M059J (cell line): Measurements from ENCODE around the gene GBP5. TPM values are rescaled to one million over a fixed set of nuclear protein-coding genes. Genes with fewer than 3 reads are reported as not detected.

Experiments used
- DNase-seq: peaks from one replicate; pipeline ENCODE4 v3.0.0-alpha.2; 2012; ENCODE audit warnings: low read depth
- total RNA-seq: library from RNA; depleted of rRNA; stranded (reverse); fragments of >200 nt; shearing (Covaris generic); gene quantifications from 2 replicates; pipeline ENCODE4 v1.2.3, GENCODE V29; 2014; rRNA removed

GBP5 gene, protein sequence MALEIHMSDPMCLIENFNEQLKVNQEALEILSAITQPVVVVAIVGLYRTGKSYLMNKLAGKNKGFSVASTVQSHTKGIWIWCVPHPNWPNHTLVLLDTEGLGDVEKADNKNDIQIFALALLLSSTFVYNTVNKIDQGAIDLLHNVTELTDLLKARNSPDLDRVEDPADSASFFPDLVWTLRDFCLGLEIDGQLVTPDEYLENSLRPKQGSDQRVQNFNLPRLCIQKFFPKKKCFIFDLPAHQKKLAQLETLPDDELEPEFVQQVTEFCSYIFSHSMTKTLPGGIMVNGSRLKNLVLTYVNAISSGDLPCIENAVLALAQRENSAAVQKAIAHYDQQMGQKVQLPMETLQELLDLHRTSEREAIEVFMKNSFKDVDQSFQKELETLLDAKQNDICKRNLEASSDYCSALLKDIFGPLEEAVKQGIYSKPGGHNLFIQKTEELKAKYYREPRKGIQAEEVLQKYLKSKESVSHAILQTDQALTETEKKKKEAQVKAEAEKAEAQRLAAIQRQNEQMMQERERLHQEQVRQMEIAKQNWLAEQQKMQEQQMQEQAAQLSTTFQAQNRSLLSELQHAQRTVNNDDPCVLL
- total RNA-seq = 4.8 and 11.4 TPM in 2 replicates

DNA sequence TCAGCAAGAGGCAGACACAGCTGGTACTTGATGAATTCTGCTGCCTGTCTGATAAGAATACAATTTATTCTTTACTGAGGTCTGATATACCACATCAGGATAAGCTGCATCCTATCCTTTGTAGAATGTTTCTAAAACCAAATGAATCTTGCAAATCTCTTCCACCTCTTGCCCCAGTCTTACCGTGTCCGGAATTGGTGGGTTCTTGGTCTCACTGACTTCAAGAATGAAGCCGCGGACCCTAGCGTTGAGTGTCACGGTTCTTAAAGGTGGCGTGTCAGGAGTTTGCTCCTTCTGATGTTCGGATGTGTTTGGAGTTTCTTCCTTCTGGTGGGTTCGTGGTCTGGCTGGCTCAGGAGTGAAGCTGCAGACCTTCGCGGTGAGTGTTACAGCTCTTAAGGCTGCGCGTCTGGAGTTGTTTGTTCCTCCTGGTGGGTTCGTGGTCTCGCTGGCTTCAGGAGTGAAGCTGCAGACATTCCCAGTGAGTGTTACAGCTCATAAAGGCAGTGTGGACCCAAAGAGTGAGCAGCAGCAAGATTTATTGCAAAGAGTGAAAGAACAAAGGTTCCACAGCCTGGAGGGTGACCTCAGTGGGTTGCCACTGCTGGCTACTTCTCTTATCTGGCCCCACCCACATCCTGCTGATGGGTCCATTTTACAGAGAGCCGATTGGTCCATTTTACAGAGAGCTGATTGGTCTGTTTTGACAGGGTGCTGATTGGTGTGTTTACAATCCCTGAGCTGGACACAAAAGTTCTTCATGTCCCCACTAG, at the start of gene GBP5:
TSS of gene GBP5 (minus strand) at position 592 of the 773 bp plus-strand sequence. CDS start 3,305 bp downstream, outside the sequence.
- peak; percentile 35 for DNase-seq

DNA sequence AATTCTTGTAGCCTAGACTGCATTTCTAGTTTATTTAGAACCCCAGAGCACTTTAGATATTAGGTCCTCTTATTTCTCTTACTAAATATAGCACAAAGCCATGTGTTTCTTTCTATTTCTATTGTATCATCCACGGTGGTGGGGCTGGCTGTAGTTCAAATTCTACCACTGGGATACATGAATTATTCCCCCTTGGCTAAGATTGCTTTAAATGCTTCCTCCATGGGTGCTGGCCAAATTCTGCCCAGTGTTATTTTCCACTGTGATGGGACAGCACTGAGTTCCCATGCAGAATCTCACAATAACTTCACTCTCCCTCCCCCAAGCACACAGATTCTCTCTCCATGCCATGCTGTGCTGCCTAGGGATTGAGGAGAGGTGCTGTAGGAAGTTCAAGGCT, 49.7 kb upstream of the GBP5 start:
- DNase-seq = no peak

DNA sequence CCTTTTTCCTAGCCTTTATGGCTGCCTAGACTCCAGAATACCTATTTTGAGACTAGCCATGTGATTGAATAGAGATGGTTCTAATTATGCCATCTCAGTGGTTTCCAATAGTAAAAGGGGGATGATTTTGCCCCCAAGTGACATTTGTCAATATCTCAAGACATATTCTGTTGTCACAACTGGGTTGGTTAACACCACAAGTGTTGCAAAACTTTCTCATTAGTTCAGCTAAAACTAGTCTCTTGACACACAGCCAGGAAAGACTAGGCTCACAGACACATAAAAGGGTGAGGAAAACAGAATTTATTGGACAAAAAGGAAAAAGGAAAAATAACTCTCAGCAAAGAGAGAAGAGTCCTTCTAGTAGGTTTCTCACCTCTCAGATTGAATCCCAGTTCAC, 39.9 kb upstream of the GBP5 start:
- peak; percentile 18 for DNase-seq

DNA sequence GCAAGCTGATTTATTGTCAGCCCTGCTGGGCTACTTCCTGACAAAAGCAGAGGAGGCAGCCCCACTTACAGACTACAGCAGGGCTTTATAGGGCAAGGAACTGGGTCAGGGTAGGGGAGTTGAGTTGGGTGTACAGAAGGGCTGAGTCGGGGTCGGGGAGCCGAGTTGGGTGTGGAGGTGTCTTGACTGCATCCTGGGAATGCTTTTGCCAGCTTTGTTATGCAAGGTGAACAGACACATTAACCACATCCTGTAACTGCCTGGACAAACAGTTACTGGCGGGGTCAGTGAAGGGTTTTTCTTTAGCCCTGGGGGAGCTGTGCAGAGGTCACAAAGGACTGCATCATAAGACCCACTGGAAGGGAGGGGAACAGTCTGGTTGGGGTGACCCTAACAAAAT, 39.1 kb upstream of the GBP5 start:
- DNase-seq = peak; percentile 80

DNA sequence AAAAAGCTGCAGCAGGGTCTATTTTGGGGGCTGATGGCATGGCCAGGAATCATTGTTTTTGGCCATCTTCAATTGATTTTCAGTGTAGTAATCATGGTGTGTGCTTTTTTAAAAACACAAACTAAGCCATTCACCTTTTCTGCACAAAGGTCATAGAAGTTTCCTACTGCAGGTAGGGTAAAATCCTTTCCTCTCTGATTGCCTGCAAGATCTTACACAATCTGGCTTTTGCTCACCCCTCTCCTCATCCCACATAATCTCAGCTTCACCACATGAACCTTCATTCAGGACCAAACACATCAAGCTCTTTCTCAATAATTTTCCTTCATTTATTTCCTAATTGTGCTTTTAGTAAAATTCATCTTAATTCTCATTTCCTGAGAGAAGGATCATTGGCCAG, 38.3 kb upstream of the GBP5 start:
- DNase-seq = peak; percentile 12

DNA sequence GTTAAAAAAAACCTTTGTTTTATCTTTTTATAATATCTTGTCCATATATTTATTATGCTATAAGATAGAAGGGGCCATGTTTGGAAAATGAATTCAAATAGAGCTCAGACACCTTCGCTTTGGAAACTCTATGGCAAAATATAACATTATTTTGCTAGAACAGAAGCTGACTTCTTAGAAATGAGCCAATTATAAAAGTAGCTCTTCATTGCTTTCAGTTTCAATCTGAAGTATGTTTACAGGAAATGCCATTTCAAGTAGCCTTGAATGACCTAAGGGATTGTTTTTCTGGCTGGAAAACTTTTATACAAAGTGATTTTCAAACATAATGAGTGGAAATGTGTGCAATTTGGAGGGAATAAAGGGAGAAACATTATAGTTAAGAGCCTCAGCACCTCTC, 37.8 kb upstream of the GBP5 start:
- DNase-seq = peak; percentile 63

DNA sequence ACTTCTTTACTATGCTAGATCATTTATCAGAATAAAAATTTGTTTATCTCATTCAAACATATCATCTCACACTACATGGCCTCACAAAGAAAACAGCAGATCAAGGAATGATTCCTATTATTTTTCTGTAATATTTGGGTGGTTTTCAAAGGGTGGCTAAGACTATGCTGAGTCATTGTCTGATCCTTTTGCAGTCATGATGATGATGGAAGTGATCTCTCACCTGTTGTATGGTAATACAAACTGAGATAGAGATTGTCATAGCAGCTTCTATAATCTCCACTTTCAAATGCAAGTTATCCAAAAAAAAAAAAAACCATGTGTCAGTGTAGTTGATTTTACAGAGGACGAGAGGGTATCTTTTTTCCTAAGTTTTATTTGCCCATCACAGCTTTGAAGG, 37.2 kb upstream of the GBP5 start:
- peak; percentile 13 for DNase-seq

DNA sequence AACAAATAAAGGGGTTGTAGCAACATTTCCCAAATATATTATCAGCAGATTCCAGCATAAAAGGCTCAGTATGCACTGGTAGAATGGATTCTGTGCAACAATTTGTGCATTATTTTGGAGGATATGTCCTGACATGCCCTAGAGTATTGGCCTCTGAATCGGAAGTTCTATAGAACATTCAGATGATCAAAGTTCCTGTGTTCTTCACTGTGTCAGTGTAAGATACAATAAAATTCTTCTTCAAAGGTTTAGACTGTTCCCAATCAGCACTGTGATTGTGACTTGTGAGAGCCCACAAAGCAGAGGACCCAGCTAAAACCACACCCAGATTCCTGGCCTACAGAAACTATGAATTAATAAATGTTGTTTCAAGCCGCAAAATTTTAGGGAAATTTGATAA, 33.6 kb upstream of the GBP5 start:
- no peak for DNase-seq

DNA sequence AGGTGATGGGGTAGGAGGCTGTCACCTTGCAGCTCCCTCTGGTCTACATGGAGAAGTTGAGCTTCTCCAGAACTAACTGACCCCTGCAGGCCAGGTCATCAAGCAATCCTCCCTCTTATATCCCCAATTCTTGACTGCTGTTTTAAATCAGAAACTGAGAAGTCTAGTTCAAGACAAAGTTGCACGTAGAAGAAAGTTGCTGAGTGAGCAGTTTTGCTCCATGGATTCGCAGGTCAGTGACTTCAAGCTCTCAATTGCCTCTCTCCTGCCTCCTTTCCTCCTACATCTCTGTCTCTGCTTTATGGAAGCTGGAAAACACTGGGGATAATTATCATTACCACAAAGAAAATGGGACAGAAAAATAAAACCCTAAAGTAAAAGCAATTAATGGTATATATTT, 32.8 kb upstream of the GBP5 start:
- DNase-seq = no peak

DNA sequence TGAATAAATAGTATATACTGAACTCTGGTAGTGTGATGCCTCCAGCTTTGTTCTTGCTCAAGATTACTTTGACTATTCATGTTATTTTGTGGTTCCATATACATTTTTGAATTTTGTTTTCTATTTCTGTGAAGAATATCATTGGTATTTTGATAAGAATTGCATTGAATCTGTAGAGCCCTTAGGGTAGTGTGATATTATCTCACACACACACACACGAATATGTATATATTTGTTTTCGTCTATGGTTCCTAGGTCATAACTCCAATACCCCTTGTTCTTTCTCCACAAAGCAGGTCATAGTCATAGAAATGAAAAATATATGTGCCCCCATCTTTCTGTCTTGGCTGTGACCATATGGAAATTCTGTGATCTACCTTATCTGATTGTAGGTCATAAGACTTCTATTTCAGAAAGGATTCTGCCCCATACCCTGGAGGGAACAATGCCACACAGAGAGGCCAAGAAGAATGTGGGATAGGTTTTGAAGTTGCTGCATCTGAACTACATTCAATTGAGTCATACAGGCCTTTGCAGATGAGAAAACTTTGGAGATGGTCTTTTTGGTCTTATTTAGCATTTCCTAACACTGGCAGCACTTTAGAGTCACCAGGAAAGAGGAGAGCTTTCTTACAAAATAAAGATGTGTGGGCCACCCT, 32.0 kb upstream of the GBP5 start:
- DNase-seq = no peak

DNA sequence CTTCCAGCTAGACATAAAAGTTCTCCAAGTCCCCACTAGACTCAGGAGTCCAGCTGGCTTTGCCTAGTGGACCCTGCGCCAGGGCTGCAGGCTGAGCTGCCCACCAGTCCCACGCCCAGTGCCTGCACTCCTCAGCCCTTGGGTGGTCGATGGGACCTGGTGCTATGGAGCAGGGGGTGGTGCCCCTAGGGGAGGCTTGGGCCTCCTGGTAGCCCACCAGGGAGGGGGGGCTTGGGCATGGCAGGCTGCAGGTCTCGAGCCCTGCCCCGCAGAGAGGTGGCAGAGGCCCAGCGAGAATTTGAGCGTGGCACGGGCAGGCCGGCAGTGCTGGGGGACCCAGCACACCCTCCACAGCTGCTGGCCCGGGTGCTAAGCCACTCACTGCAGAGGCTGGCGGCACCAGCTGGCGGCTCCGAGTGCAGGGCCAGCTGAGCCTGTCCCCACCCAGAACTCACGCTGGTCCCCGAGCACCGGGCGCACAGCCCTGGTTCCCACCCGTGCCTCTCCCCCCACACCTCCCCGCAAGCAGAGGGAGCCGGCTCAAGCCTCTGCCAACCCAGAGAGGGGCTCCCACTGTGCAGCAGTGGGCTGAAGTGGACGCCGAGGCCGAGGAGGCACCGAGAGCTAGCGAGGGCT, 30.2 kb upstream of the GBP5 start:
- no peak for DNase-seq

DNA sequence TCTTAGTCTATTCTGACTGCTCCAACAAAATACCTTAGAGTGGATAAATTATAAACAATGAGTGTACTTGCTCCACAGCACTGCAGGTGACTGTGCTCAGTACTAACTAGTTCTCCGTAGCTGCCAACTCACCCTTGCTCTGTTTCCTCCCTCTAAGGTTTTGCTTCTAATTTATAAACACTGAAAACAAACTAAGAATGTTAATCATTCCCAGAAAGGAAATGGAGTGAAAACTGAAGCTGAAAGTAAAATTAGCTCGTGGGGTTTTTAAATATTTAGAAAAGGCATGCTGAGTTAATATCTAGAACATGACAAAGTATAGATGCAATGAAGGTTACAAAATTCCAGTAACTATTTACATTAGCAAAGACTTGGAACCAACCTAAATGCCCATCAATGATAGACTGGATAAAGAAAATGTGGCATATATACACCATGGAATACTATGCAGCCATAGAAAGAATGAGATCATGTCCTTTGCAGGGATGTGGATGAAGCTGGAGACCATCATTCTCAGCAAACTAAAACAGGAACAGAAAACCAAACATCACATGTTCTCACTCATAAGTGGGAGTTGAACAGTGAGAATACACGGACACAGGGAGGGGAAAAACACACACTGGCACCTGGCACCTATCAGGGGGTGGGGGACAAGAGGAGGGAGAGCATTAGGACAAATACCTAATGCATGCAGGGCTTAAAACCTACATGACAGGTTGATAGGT, 27.2 kb upstream of the GBP5 start:
- peak; percentile 45 for DNase-seq

DNA sequence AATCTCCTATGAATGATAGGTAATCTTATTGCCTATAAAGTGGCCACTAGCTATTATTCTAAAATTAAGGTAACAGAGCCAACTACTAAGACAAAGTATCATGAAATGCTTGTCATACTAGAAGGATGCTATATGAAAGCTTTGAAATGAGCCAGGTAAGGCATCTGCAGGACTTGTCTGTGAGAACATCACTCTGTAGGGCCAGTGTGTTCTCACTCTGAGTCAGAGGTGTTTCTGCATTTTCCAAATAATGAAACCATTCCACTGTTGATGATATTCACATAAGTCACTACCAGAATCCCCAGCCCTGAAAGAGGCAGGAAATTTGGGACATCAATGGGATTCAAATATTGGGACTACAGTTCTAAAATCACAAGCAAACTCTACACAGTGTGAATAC, 25.8 kb upstream of the GBP5 start:
- no peak for DNase-seq

DNA sequence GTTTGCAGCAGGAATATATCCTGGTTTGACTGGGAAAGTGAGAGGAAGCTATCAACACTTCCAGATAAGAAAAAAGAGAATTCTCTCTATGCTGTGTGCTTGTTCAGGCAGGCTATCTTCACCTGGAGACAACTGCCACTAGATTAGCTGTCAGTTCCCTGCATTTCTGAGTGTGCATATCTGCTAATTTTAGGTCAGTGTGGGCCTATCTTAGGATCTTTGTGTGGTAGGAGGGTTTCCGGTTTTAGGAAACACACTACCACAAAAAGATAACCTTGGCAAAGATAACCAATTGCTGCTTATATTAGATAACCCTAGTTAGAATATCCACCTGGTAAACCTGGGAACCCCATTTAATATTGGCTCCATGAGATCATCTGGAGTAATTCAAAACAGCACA, 22.5 kb upstream of the GBP5 start:
- no peak for DNase-seq

DNA sequence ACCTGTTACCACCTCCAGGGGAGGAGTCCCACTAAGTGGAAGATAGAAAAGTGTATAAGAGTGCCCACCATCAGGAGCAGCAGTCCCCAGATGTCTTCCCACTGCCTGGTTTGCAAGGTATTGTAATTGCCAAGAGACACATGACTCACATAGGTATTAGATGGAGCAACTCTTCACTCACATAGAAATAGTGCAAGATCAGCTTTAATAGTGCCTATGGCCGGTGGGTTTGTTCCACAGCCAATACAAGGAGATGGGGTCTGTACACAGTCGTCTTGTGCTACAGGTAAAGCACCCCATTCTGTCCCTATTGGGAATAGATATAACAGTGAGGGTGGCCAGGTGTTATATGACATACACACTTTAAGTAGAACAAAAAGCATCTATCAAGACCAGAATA, 18.6 kb upstream of the GBP5 start:
- no peak for DNase-seq

DNA sequence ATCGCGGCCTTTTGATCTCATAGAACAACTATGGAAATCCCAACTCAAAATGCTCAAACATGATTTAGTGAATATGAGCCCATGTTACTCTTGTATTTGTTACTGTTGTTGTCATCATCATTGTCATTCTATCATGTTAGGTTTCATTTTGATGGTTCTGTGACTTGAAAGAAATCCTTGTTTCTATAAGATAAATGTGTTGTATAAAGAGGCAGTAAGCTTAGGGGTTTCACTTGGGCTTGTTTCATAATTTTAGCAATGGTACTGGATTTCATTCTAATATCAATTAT, 15.3 kb upstream of the GBP5 start:
- DNase-seq = no peak

DNA sequence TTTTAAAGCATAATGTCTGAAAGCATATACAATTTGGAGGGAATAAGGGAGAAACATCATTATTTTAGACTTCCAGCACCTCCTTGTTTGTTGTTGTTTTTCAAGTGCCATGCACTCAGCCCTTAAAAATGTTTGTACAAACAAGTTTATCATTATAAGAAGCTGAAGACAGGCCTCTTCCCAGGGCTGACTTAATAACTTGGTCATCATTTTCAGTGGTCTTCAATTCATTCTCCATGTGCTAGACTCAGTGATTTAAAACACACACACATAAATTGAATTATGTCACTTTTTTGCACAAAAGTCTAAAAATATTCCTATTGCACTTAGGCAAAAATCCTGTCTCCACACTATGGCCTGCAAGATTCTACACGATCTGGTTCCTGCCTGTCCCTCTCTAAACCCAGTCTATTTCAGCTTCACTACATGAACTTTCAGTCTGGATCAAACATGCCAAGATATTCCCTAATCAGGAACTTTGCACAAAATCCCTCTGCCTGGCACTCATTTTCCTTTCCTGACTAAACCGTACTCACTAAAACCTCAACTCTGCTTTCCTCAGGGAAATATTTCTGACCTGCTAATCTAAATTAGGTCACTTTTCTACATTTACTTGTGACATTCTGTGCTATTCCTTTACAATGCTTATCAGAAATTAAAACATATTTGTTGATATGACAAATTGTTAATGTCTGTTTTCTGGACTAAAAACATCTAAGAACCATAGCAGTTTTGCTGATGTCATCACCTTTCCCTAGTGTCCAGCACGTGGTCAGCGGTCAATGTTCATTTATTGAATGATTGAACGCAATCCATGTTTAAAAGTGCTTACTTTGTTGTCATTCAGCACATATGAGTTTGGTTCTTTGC, 14.8 kb upstream of the GBP5 start:
- DNase-seq = no peak

DNA sequence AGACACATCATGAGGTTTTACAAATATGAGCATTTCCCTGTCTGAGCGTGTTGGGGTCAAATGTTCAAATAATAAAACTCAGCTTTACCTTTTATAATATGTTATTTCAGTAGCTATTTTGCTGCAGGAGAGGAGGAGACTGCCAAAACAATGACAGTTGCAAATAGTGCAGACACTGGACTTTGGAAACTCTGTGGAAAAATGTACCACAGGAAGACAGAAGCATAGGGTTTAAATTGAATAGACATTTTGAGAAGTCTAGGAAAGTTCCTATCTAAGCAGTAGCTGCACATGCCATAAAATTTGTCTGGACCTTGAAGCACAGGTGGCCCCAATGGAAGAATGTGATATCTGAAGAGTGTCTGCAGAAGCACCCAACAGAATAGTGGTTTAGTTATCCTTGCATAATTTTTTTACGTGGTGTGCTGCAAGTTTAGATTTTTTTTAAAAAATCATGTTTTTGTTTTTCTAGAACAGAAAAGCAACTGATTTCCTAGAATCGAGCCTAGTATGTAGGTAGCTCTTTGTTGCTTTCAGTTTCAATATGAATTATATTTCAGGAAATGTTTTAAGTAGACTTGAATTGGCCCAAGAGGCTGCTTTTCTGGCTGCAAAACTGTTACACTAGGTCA, 14.0 kb upstream of the GBP5 start:
- no peak for DNase-seq

DNA sequence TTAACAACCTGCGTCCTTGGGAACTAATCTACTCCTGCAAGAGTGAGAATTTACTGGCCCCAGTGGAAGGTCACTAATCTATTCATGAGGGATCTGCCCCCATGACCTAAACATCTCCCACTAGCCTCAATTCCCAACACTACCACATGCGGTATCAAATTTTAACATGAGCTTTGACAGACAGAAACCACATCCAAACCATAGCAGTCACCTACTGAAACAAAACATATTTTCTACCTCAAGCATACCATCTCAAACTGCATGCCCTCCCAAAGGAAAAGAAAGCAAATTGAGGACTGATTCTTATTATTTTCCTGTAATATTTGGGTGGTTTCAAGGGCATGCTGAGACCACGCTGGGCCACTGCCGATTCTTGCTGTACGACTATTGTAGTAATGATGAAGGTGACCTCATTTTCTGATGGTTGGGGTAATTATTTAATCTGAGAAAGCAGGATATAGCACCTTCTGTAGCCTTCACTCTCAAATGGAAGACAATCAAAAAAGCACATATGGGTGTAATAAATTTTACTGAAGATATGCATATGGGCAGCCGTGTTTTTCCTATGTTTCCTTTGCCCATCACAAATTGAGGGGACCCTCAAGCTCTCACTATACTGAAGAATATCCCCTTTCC, 13.2 kb upstream of the GBP5 start:
- no peak for DNase-seq
